Thymus (tissue), 11 donors: ENCODE measurements around the gene MTRF1. TPM values are rescaled to one million over a fixed set of nuclear protein-coding genes. Genes with fewer than 3 reads are reported as not detected.
A peak's percentile ranks its signal among the peaks of the same experiment; 100 is the strongest.

Experiments used
- DNase-seq, 9 donors: peaks; one replicate each; pipeline ENCODE4 v3.0.0-alpha.2; 2013; ENCODE audit warnings: low spot score in 9 of 9, low read depth in 6 of 9, missing footprints in 1 of 9
- H3K27ac ChIP-seq, 2 donors: one replicate each; pipeline ENCODE4 v1.5.1; 2013; ENCODE audit warnings: control low read depth in 1 of 2, low read depth in 1 of 2, low read length in 1 of 2, mild to moderate bottlenecking in 1 of 2, moderate library complexity in 1 of 2
- H3K27me3 ChIP-seq, 2 donors: one replicate each; pipeline ENCODE4 v1.5.1; 2013; ENCODE audit warnings: low read length in 1 of 2; ENCODE audit not compliant: control insufficient read depth in 2 of 2, insufficient read depth in 1 of 2
- H3K36me3 ChIP-seq, 2 donors: one replicate each; pipeline ENCODE4 v1.5.1; 2013; ENCODE audit warnings: low read length in 1 of 2, mild to moderate bottlenecking in 1 of 2, moderate library complexity in 1 of 2; ENCODE audit not compliant: control insufficient read depth in 2 of 2, insufficient read depth in 2 of 2
- H3K4me1 ChIP-seq, 2 donors: one replicate each; pipeline ENCODE4 v1.5.1; 2013; ENCODE audit warnings: low read length in 2 of 2; ENCODE audit not compliant: control insufficient read depth in 2 of 2, insufficient read depth in 2 of 2
- H3K4me3 ChIP-seq, 2 donors: one replicate each; pipeline ENCODE4 v1.5.1; 2013; ENCODE audit warnings: low read length in 2 of 2, control low read depth in 1 of 2, mild to moderate bottlenecking in 1 of 2
- H3K9me3 ChIP-seq, 2 donors: one replicate each; pipeline ENCODE4 v1.5.1; 2013; ENCODE audit warnings: low read length in 1 of 2, mild to moderate bottlenecking in 1 of 2; ENCODE audit not compliant: control insufficient read depth in 2 of 2, insufficient read depth in 1 of 2
- WGBS: extraction: QIAGEN DNeasy Blood & Tissue Kit; methylation state at CpG from one replicate; pipeline ENCODE4 v1.1.7; 2013; 5-methylcytosine and 5-hydroxymethylcytosine counted together
- polyA plus RNA-seq: library from polyadenylated mRNA; stranded (reverse); fragments of 200-250 nt; gene quantifications from one replicate; pipeline ENCODE4 v1.2.3, GENCODE V29; 2013
- total RNA-seq: library from RNA; stranded (reverse); fragments of 120-200 nt; gene quantifications from one replicate; pipeline ENCODE4 v1.2.4, GENCODE V29; 2013
- donor health status: healthy.

Gene MTRF1
- total and polyA plus RNA-seq, 2 donors = 16.3 to 24.5 TPM

DNA sequence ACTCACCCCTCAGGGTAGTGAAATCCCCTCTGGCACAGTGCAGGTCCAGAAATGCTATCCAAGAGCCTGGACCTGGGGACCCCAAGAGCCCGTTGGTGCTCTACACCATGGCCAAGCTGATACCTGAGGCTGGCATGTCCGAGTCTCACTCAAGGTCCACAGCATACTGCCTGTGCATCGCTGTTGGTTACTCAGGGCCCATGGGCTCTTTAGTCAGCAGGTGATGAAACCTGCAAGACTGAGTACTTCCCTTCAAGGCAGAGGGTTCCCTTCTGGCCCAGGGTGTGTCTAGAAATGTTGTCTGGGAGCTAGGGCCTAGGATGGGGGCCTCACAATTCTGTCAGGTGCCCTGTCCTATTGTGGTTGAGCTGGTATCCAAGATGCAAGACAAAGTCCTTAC lies 49.5 kb downstream of the MTRF1 start:
- Histone ChIP-seq H3K27me3 (no peaks in the 10 kb centered on the region), H3K4me1 (no peaks in the 10 kb centered on the region), H3K36me3 (no peaks in the 10 kb centered on the region), H3K27ac (no peak overlapping the region), H3K4me3 (no peak overlapping the region), H3K9me3 (peaks cover 0 to 5% of the 10 kb centered on the region in 2 donors)
- DNase-seq = no peak
- 98% methylated on average over 3 of the region's 3 CpGs for WGBS

DNA sequence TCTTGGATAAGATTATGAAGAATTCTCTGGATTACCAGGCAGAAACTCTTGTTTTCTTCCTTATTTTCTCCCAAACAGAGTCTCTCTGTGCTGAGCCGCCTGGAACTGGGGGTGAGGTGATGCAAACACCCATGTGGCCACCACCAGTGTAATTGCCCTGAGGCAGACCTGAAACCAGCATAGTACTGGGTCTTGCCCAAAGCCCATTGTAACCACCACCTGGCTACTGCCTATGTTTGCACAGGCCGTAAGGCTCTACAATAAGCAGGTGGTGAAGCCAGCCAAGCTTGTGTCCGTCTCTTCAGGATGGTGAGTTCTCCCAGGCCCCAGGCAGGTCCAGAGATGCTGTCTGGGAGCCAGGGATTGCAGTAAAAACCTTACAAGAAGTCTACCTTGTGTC lies 50.1 kb downstream of the MTRF1 start:
- Histone ChIP-seq H3K9me3 (peaks cover 0 to 5% of the 10 kb centered on the region in 2 donors), H3K4me3 (no peak overlapping the region), H3K27me3 (no peaks in the 10 kb centered on the region), H3K36me3 (no peaks in the 10 kb centered on the region), H3K27ac (no peak overlapping the region), H3K4me1 (no peaks in the 10 kb centered on the region)
- DNase-seq = no peak
- over 99% methylated on average over 3 of the region's 3 CpGs for WGBS

DNA sequence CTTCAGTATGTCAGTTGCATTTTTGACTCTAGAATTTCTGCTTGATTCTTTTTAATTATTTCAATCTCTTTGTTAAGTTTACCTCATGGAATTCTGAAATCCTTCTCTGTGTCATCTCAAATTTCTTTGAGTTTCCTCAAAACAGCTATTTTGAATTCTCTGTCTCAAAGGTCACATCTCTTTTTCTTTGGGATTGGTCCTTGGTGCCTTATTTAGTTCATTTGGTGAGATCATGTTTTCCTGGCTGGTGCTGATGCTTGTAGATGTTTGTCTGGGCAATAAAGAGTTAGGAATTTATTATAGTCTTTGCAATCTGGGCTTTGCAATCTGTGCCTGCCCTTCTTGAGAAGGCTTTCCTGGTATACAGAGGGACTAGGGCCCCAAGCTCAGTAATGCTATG lies 50.5 kb downstream of the MTRF1 start:
- Histone ChIP-seq H3K9me3 (peaks cover 0 to 5% of the 10 kb centered on the region in 2 donors), H3K27ac (no peak overlapping the region), H3K27me3 (no peaks in the 10 kb centered on the region), H3K4me1 (no peaks in the 10 kb centered on the region), H3K4me3 (no peak overlapping the region), H3K36me3 (no peaks in the 10 kb centered on the region)
- no peak for DNase-seq

- Histone ChIP-seq H3K27me3 (no peaks in the 10 kb centered on the region), H3K4me3 (no peak overlapping the region), H3K4me1 (no peaks in the 10 kb centered on the region), H3K36me3 (no peaks in the 10 kb centered on the region), H3K9me3 (peaks cover 0 to 5% of the 10 kb centered on the region in 2 donors), H3K27ac (no peak overlapping the region)
- WGBS = 100% methylated on average over 2 of the region's 2 CpGs
- no peak for DNase-seq
Measured at GRCh38 chr13:41211062-41211461, 52.3 kb downstream of the MTRF1 start.

- H3K27ac ChIP-seq = no peak overlapping the region
- H3K36me3 ChIP-seq = no peaks in the 10 kb centered on the region
Measured at GRCh38 chr13:41206467-41206866, 56.9 kb downstream of the MTRF1 start.

GRCh38 chr13:41203810-41204209 lies 59.6 kb downstream of the MTRF1 start:
- Histone ChIP-seq H3K36me3 (no peaks in the 10 kb centered on the region), H3K27me3 (no peaks in the 10 kb centered on the region), H3K4me3 (no peak overlapping the region), H3K4me1 (no peaks in the 10 kb centered on the region), H3K27ac (no peak overlapping the region), H3K9me3 (no peaks in the 10 kb centered on the region)
- WGBS = 96% methylated on average over 6 of the region's 6 CpGs
- DNase-seq = no peak

More at GRCh38 chr13:41206467-41206866, 56.9 kb downstream of the MTRF1 start:
- Histone ChIP-seq H3K9me3 (peaks cover 0 to 5% of the 10 kb centered on the region in 2 donors), H3K4me1 (no peaks in the 10 kb centered on the region), H3K27me3 (no peaks in the 10 kb centered on the region), H3K4me3 (no peak overlapping the region)
- no peak for DNase-seq

DNA sequence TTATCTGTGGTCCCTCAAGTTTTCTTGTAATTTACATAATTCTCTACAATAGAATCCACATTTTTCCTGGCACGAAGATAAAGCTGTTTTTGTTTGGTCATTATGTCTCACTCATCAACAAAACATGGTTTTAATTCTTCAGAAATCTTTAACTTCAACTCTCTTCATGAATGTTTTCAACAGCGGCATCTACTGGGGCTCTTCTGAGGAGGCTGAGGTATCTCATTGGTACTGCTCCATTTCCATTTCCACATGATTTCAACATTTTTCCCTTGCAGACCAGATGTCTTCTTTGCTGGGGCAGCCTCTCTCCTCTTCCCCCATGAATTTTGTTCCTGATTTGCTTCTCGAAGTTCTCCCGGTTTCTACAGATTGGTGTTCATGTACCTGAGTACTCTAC lies 63.2 kb downstream of the MTRF1 start:
- no peaks in the 10 kb centered on the region for H3K27me3 ChIP-seq
- DNase-seq = no peak
- WGBS = 97% methylated on average over 4 of the region's 4 CpGs
- no peak overlapping the region for H3K4me3 ChIP-seq
- H3K4me1 ChIP-seq = no peaks in the 10 kb centered on the region
- no peak overlapping the region for H3K27ac ChIP-seq
- no peaks in the 10 kb centered on the region for H3K9me3 ChIP-seq
- no peaks in the 10 kb centered on the region for H3K36me3 ChIP-seq

GRCh38 chr13:41199526-41199925 lies 63.9 kb downstream of the MTRF1 start:
- no peaks in the 10 kb centered on the region for H3K9me3 ChIP-seq
- H3K27ac ChIP-seq = no peak overlapping the region
- no peak overlapping the region for H3K4me3 ChIP-seq
- DNase-seq = no peak
- H3K27me3 ChIP-seq = no peaks in the 10 kb centered on the region
- H3K4me1 ChIP-seq = no peaks in the 10 kb centered on the region
- H3K36me3 ChIP-seq = no peaks in the 10 kb centered on the region
- 94% methylated on average over 2 of the region's 2 CpGs for WGBS

DNA sequence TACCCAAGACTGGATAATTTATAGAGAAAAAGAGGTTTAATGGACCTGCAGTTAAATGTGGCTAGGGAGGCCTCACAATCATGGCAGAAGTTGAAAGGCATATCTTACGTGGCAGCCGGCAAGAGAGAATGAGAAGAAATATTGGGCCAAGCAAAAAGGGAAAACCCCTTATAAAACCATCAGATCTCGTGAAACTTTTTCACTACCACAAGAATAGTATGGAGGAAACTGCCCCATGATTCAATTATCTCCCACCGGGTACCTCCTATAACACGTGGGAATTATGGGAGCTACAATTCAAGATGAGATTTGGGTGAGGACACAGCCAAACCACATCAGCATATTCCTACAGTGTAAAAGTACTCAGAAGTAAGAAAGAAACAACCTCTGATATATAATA lies 64.3 kb downstream of the MTRF1 start:
- Histone ChIP-seq H3K27me3 (no peaks in the 10 kb centered on the region), H3K36me3 (no peaks in the 10 kb centered on the region), H3K4me3 (no peak overlapping the region), H3K9me3 (no peaks in the 10 kb centered on the region), H3K4me1 (peaks cover 0 to 2% of the 10 kb centered on the region in 2 donors), H3K27ac (no peak overlapping the region)
- no peak for DNase-seq
- 82% methylated on average over 5 of the region's 5 CpGs for WGBS

GRCh38 chr13:41196620-41197019 lies 66.8 kb downstream of the MTRF1 start:
- 85% methylated on average over 2 of the region's 2 CpGs for WGBS
- peak in 5 of 9 donors; percentile 8 to 47 (median 17) for DNase-seq
- Histone ChIP-seq H3K4me3 (no peak overlapping the region), H3K36me3 (no peaks in the 10 kb centered on the region), H3K27ac (no peak overlapping the region), H3K4me1 (peaks cover 14 to 16% of the 10 kb centered on the region in 2 donors), H3K27me3 (no peaks in the 10 kb centered on the region), H3K9me3 (no peaks in the 10 kb centered on the region)
